CD14-positive monocyte (primary cell): ENCODE measurements around the gene BMPER. TPM values are rescaled to one million over a fixed set of nuclear protein-coding genes. Genes with fewer than 3 reads are reported as not detected.

ENCODE experiments used
- DNase-seq, 3 donors: peaks; one replicate each; pipeline ENCODE4 v3.0.0-alpha.2; 2011 to 2022
- H2AFZ ChIP-seq: 2 replicates; pipeline ENCODE4 v1.6.0; 2012; ENCODE audit warnings: mild to moderate bottlenecking, low read depth, low read length, inconsistent platforms; ENCODE audit not compliant: insufficient read depth, poor library complexity, severe bottlenecking
- H3K27ac ChIP-seq, 2 donors: 1 replicate in 1 of 2; 2 replicates in 1 of 2; pipeline ENCODE4 v1.5.1; 2012 to 2013; ENCODE audit warnings: low read length in 2 of 2, control low read depth in 1 of 2, inconsistent platforms in 1 of 2, low read depth in 1 of 2, mild to moderate bottlenecking in 1 of 2
- H3K27me3 ChIP-seq, 2 donors: one replicate each; pipeline versions ENCODE4 v1.6.0 to v1.6.1; 2011 to 2013; ENCODE audit warnings: low read length in 2 of 2; ENCODE audit not compliant: control insufficient read depth in 2 of 2, insufficient read depth in 2 of 2
- H3K36me3 ChIP-seq, 2 donors: replicated peaks in 1 of 2; 1 replicate in 1 of 2; 2 replicates in 1 of 2; pipeline versions ENCODE4 v1.5.1 to v1.6.1; 2012 to 2013; ENCODE audit warnings: low read length in 2 of 2, control low read depth in 1 of 2, inconsistent platforms in 1 of 2, mild to moderate bottlenecking in 1 of 2; ENCODE audit not compliant: insufficient read depth in 2 of 2, control insufficient read depth in 1 of 2
- H3K4me1 ChIP-seq, 2 donors: 1 replicate in 1 of 2; 2 replicates in 1 of 2; pipeline versions ENCODE4 v1.5.1 to v1.6.1; 2012 to 2013; ENCODE audit warnings: low read length in 2 of 2, control low read depth in 1 of 2, inconsistent platforms in 1 of 2, mild to moderate bottlenecking in 1 of 2, moderate library complexity in 1 of 2; ENCODE audit not compliant: insufficient read depth in 2 of 2, control insufficient read depth in 1 of 2
- H3K4me2 ChIP-seq: replicated peaks from 2 replicates; pipeline ENCODE3; 2012; ENCODE audit warnings: low read length, moderate library complexity, mild to moderate bottlenecking; ENCODE audit not compliant: poor library complexity, severe bottlenecking; ENCODE audit errors: extremely low read depth
- H3K4me3 ChIP-seq, 3 experiments: fragments of 200-600 bp in 1 of 3; sonication (generic) in 1 of 3; replicated peaks in 1 of 3; 1 replicate in 2 of 3; 2 replicates in 1 of 3; pipeline ENCODE4 v1.5.1; 2011 to 2013; ENCODE audit warnings: low read length in 3 of 3, mild to moderate bottlenecking in 3 of 3, control low read depth in 2 of 3, low read depth in 2 of 3, inconsistent platforms in 1 of 3, moderate library complexity in 1 of 3
- H3K79me2 ChIP-seq: 2 replicates; pipeline ENCODE4 v1.6.0; 2012; ENCODE audit warnings: mild to moderate bottlenecking, control low read depth, inconsistent platforms, low read length, moderate library complexity; ENCODE audit not compliant: insufficient read depth
- H3K9ac ChIP-seq: 2 replicates; pipeline ENCODE4 v1.6.0; 2017; ENCODE audit warnings: low read length, mild to moderate bottlenecking; ENCODE audit not compliant: insufficient read depth, poor library complexity, severe bottlenecking
- H3K9me3 ChIP-seq, 2 donors: replicated peaks in 1 of 2; 1 replicate in 1 of 2; 2 replicates in 1 of 2; pipeline versions ENCODE4 v1.5.1 to v1.6.1; 2012 to 2013; ENCODE audit warnings: low read length in 2 of 2, control low read depth in 1 of 2; ENCODE audit not compliant: control insufficient read depth in 1 of 2, insufficient read depth in 1 of 2
- H4K20me1 ChIP-seq: 2 replicates; pipeline ENCODE4 v1.6.0; 2012; ENCODE audit warnings: mild to moderate bottlenecking, low read length, control low read depth, moderate library complexity; ENCODE audit not compliant: insufficient read depth
- H3K27ac Mint-ChIP-seq, 7 donors: one replicate each; pipeline ENCODE4 v1.8.0; 2020; ENCODE audit warnings: mild to moderate bottlenecking in 7 of 7, mixed read lengths in 7 of 7, moderate library complexity in 6 of 7, inconsistent platforms in 2 of 7
- H3K27me3 Mint-ChIP-seq, 3 donors: one replicate each; pipeline ENCODE4 v1.8.0; 2021 to 2022; ENCODE audit warnings: low read depth in 3 of 3, mild to moderate bottlenecking in 3 of 3, mixed read lengths in 3 of 3, moderate library complexity in 3 of 3, inconsistent platforms in 1 of 3
- H3K36me3 Mint-ChIP-seq, 2 donors: one replicate each; pipeline ENCODE4 v1.8.0; 2020; ENCODE audit warnings: mixed read lengths in 2 of 2, inconsistent platforms in 1 of 2, mild to moderate bottlenecking in 1 of 2
- H3K4me1 Mint-ChIP-seq: one replicate; pipeline ENCODE4 v1.8.0; 2020; ENCODE audit warnings: mild to moderate bottlenecking, mixed read lengths
- H3K4me3 Mint-ChIP-seq, 2 donors: one replicate each; pipeline ENCODE4 v1.8.0; 2020; ENCODE audit warnings: mild to moderate bottlenecking in 2 of 2, mixed read lengths in 2 of 2, moderate library complexity in 1 of 2
- H3K9me3 Mint-ChIP-seq, 7 donors: one replicate each; pipeline ENCODE4 v1.8.0; 2020 to 2022; ENCODE audit warnings: mixed read lengths in 7 of 7, mild to moderate bottlenecking in 6 of 7, moderate library complexity in 6 of 7, inconsistent platforms in 2 of 7
- WGBS: methylation state at CpG from one replicate; pipeline ENCODE4 v1.1.5; 2013; ENCODE audit warnings: missing lambda C conversion rate; ENCODE audit not compliant: insufficient coverage; 5-methylcytosine and 5-hydroxymethylcytosine counted together
- intact Hi-C, 2 donors: fragments of 100-400 bp; cut with micrococcal nuclease; formaldehyde crosslinking; loops; one replicate each; pipeline versions ENCODE4 v1.15.0 to v1.15.1; 2023
- polyA plus RNA-seq, 3 donors: library from polyadenylated mRNA; depleted of rRNA in 1 of 3; unstranded in 2 of 3; stranded (reverse) in 1 of 3; fragments of 300-500 nt in 2 of 3; fragments of >200 nt in 1 of 3; fragmentation: Illumina TruSeq in 2 of 3; gene quantifications; 1 replicate in 2 of 3; 2 replicates in 1 of 3; pipeline ENCODE4 v1.2.3, GENCODE V29; 2012 to 2021
- TF ChIP-seq, protein P1 (sequence below): fragments of 200-600 bp; IDR thresholded peaks from one replicate; pipeline ENCODE4 v1.8.0; 2022; ENCODE audit warnings: antibody characterized with exemption, mild to moderate bottlenecking

The BMPER gene
- polyA plus RNA-seq, 3 donors, result not detected

DNA sequence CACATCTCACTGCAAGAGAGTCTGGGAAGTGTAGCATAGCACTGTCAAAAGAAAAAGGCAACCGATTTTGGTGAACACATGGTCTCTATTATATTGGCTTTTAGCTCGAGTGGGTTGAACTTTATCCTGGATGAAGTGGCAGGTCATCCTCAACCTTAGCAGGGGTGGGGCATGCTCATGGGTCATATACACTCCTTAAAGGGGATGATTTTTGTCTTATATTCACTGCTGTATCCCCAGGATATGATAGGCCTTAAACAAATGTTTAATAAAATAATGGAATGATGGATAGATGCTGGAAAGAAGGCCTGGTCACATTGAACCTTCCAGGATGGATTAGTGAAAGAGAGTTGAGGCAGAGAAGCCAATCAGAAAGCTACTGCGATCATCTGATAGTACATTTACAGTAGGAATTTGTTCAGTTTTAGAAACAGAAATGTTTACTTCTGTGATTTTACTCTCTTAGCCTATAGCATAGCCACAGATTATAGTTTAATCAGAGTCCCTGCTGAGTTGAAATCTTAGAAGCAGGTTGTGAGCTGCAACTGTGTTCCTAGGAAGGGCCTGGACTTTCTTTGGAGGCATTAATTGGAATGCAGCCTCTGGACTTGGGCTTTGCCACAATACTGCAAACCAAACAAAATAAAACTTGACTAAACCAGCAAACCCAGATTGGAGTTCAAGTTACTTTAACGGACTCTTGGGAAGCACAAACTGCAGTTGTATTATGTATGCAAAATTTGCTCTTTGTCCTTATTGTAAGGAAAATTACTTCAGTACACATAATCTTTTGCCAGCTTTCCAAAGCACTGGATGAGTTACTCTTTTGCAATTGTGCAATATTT, 138.3 kb downstream of the BMPER start:
- no peak overlapping the region for H3K27ac ChIP-seq
- no CpG with 5 or more reads among the region's 4 CpGs for WGBS
- Mint-ChIP-seq H3K4me1 (no peaks in the 10 kb centered on the region), H3K27me3 (peaks cover 0 to 1% (median 1%) of the 10 kb centered on the region in 3 donors), H3K4me3 (no peak overlapping the region), H3K27ac (no peak overlapping the region), H3K9me3 (peaks cover 2 to 11% (median 5%) of the 10 kb centered on the region in 7 donors), H3K36me3 (no peaks in the 10 kb centered on the region)
- no peak overlapping the region for H3K9ac ChIP-seq
- no peaks in the 10 kb centered on the region for H3K79me2 ChIP-seq
- no peaks in the 10 kb centered on the region for H3K36me3 ChIP-seq
- TF ChIP-seq, protein P1, sequence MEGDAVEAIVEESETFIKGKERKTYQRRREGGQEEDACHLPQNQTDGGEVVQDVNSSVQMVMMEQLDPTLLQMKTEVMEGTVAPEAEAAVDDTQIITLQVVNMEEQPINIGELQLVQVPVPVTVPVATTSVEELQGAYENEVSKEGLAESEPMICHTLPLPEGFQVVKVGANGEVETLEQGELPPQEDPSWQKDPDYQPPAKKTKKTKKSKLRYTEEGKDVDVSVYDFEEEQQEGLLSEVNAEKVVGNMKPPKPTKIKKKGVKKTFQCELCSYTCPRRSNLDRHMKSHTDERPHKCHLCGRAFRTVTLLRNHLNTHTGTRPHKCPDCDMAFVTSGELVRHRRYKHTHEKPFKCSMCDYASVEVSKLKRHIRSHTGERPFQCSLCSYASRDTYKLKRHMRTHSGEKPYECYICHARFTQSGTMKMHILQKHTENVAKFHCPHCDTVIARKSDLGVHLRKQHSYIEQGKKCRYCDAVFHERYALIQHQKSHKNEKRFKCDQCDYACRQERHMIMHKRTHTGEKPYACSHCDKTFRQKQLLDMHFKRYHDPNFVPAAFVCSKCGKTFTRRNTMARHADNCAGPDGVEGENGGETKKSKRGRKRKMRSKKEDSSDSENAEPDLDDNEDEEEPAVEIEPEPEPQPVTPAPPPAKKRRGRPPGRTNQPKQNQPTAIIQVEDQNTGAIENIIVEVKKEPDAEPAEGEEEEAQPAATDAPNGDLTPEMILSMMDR, result no peak
- no peak overlapping the region for H3K4me3 ChIP-seq
- no peaks in the 10 kb centered on the region for H4K20me1 ChIP-seq
- no peak overlapping the region for H2AFZ ChIP-seq
- DNase-seq, result no peak
- H3K9me3 ChIP-seq, result no peaks in the 10 kb centered on the region
- no peaks in the 10 kb centered on the region for H3K27me3 ChIP-seq
- H3K4me2 ChIP-seq, result no peak overlapping the region
- intact Hi-C loops, result no loop called here
- no peaks in the 10 kb centered on the region for H3K4me1 ChIP-seq

DNA sequence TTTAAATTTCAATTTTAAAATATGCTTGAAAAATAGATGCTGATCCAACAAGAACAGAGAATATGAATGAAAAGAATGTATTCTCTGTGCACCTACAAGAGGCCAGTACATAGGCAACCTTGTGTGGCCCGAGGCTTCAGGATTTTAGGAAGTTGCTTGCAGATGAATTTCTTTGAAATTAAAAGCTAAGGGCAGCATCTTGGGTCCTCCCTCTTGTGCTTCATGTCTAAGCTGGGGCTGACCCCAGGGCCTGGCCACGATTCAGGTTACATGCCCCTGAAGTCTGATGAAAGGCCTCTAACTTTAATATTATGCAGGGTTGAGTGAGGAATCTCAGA, 138.9 kb downstream of the BMPER start:
- Histone ChIP-seq H3K27me3 (no peaks in the 10 kb centered on the region), H3K79me2 (no peaks in the 10 kb centered on the region), H2AFZ (no peak overlapping the region), H3K4me3 (no peak overlapping the region), H3K9ac (no peak overlapping the region), H3K9me3 (no peaks in the 10 kb centered on the region), H3K4me1 (no peaks in the 10 kb centered on the region), H3K4me2 (no peak overlapping the region), H3K27ac (no peak overlapping the region), H3K36me3 (no peaks in the 10 kb centered on the region), H4K20me1 (no peaks in the 10 kb centered on the region)
- WGBS, result 77% methylated on average over 2 of the region's 2 CpGs
- Mint-ChIP-seq H3K9me3 (peaks cover 2 to 11% (median 5%) of the 10 kb centered on the region in 7 donors), H3K27ac (no peak overlapping the region), H3K36me3 (no peaks in the 10 kb centered on the region), H3K4me3 (no peak overlapping the region), H3K4me1 (no peaks in the 10 kb centered on the region), H3K27me3 (peaks cover 0 to 1% (median 1%) of the 10 kb centered on the region in 3 donors)
- TF ChIP-seq, protein P1, result no peak
- DNase-seq, result no peak
- intact Hi-C loops, result no loop called here
